HepG2 (cell line): ENCODE measurements around the gene STK32B. TPM values are rescaled to one million over a fixed set of nuclear protein-coding genes. Genes with fewer than 3 reads are reported as not detected.

Experiments
- ATAC-seq: fragments of 200-7000 bp; cut with Tn5 transposase; 3 replicates; pipeline ENCODE4 v1.9.1; 2020; ENCODE audit warnings: mild to moderate bottlenecking, moderate library complexity
- BruUV-seq: library from RNA; stranded (reverse); fragments of 400-500 nt; replicated peaks from 2 replicates; lab custom pipeline; 2021; lab: Mats Ljungman, UMichigan
- CTCF ChIA-PET: fragments of 300-600 bp; formaldehyde crosslinking; extraction: SDS; loops from one replicate; lab custom pipeline; 2021; ENCODE audit warnings: low total read pairs, inconsistent platforms, low intra/inter-chr PET ratio; lab: Yijun Ruan, JAX
- POLR2A ChIA-PET: fragments of 350-600 bp; sonication (Branson Sonifier 250); formaldehyde crosslinking; loops from one replicate; lab custom pipeline; 2020; ENCODE audit warnings: antibody characterized with exemption, inconsistent platforms; lab: Yijun Ruan, JAX
- DNase-seq: peaks from one replicate; pipeline ENCODE4 v3.0.0-alpha.2; 2015; ENCODE audit warnings: low spot score
- FAIRE-seq: peaks from 3 replicates; lab custom pipeline; 2011; peaks lifted over from hg19 to GRCh38; lab: Jason Lieb, UNC
- H2AFZ ChIP-seq: one replicate; pipeline ENCODE4 v1.6.1; 2011; ENCODE audit warnings: low read length, inconsistent platforms
- H3K27ac ChIP-seq: fragments of 300-600 bp; 3 replicates; pipeline ENCODE4 v1.8.0; 2011; ENCODE audit warnings: mixed run types, mild to moderate bottlenecking, mixed read lengths, low read length, inconsistent platforms; ENCODE audit not compliant: insufficient read depth; ENCODE audit errors: extremely low read length
- H3K27me3 ChIP-seq, 2 experiments: fragments of 200-600 bp in 1 of 2; 2 replicates in 1 of 2; 3 replicates in 1 of 2; pipeline versions ENCODE4 v1.6.0 to v1.8.0; 2011; ENCODE audit warnings: low read length in 2 of 2, mild to moderate bottlenecking in 2 of 2, moderate library complexity in 2 of 2, inconsistent platforms in 1 of 2; ENCODE audit not compliant: insufficient read depth in 2 of 2, control insufficient read depth in 1 of 2
- H3K36me3 ChIP-seq, 2 experiments: fragments of 200-600 bp in 1 of 2; replicated peaks in 1 of 2; 2 replicates in 1 of 2; 3 replicates in 1 of 2; pipeline versions ENCODE4 v1.5.1 to v1.8.0; 2011; ENCODE audit warnings: low read length in 2 of 2, inconsistent platforms in 1 of 2; ENCODE audit not compliant: insufficient read depth in 2 of 2, control insufficient read depth in 1 of 2
- H3K4me1 ChIP-seq: 2 replicates; pipeline ENCODE4 v1.5.1; 2012; ENCODE audit warnings: low read length, inconsistent platforms; ENCODE audit not compliant: insufficient read depth
- H3K4me2 ChIP-seq: 2 replicates; pipeline ENCODE4 v1.6.0; 2011; ENCODE audit warnings: low read depth, low read length, inconsistent platforms
- H3K4me3 ChIP-seq, 3 experiments: fragments of 200-600 bp in 1 of 3; sonication (generic), shearing (Covaris generic) in 1 of 3; replicated peaks in 1 of 3; 2 replicates each; pipeline ENCODE4 v1.5.1; 2011 to 2016; ENCODE audit warnings: low read length in 3 of 3, inconsistent platforms in 2 of 3, low read depth in 2 of 3, mild to moderate bottlenecking in 2 of 3, control low read depth in 1 of 3, mixed read lengths in 1 of 3; ENCODE audit not compliant: insufficient read depth in 1 of 3
- H3K79me2 ChIP-seq: one replicate; pipeline ENCODE4 v1.6.1; 2011; ENCODE audit warnings: low read length, inconsistent platforms; ENCODE audit not compliant: insufficient read depth
- H3K9ac ChIP-seq: 2 replicates; pipeline ENCODE4 v1.6.0; 2011; ENCODE audit warnings: mild to moderate bottlenecking, low read depth, low read length, inconsistent platforms; ENCODE audit not compliant: insufficient read depth
- H3K9me3 ChIP-seq: 2 replicates; pipeline ENCODE4 v1.5.1; 2012; ENCODE audit warnings: mild to moderate bottlenecking, low read length
- H4K20me1 ChIP-seq: 2 replicates; pipeline ENCODE4 v1.6.0; 2011; ENCODE audit warnings: inconsistent platforms, mild to moderate bottlenecking, low read length, moderate library complexity; ENCODE audit not compliant: insufficient read depth
- CHCHD3 ChIP-seq: sonication (generic); formaldehyde crosslinking; IDR thresholded peaks from 2 replicates; pipeline ENCODE4 v1.8.0; 2022; ENCODE audit warnings: mild to moderate bottlenecking, missing genetic modification reagents, moderate library complexity
- CREB3 ChIP-seq: sonication (generic); formaldehyde crosslinking; IDR thresholded peaks from 2 replicates; pipeline ENCODE4 v1.5.0; 2020; ENCODE audit warnings: missing genetic modification reagents
- FOXM1 ChIP-seq: sonication (generic); formaldehyde crosslinking; IDR thresholded peaks from 2 replicates; pipeline ENCODE4 v1.5.0; 2020; ENCODE audit warnings: missing genetic modification reagents
- HBP1 ChIP-seq: IDR thresholded peaks from 2 replicates; pipeline ENCODE4 v1.6.1; 2016; ENCODE audit warnings: low read depth, control low read depth
- JUNB ChIP-seq: sonication (generic); formaldehyde crosslinking; IDR thresholded peaks from 2 replicates; pipeline ENCODE4 v1.8.0; 2022; ENCODE audit warnings: missing genetic modification reagents, mild to moderate bottlenecking, borderline replicate concordance
- KDM1A ChIP-seq: IDR thresholded peaks from 2 replicates; pipeline ENCODE4 v1.6.1; 2016; ENCODE audit warnings: missing compliant biosample characterization
- NFE2L1 ChIP-seq: sonication (generic); formaldehyde crosslinking; IDR thresholded peaks from 2 replicates; pipeline ENCODE4 v1.4.0; 2020; ENCODE audit warnings: missing genetic modification reagents, mild to moderate bottlenecking, borderline replicate concordance
- RELA ChIP-seq: sonication (generic); formaldehyde crosslinking; IDR thresholded peaks from 2 replicates; pipeline ENCODE4 v1.4.0; 2020; ENCODE audit warnings: missing genetic modification reagents
- RXRB ChIP-seq: IDR thresholded peaks from 2 replicates; pipeline ENCODE4 v1.6.1; 2016; ENCODE audit warnings: borderline replicate concordance, missing genetic modification reagents, missing compliant biosample characterization
- SNRNP70 ChIP-seq: fragments of 200-400 bp; formaldehyde crosslinking; IDR thresholded peaks from 2 replicates; pipeline ENCODE4 v1.6.1; 2017; ENCODE audit warnings: mild to moderate bottlenecking, low read depth, low read length, moderate library complexity
- TEF ChIP-seq: sonication (generic); formaldehyde crosslinking; IDR thresholded peaks from 2 replicates; pipeline ENCODE4 v1.5.0; 2020; ENCODE audit warnings: missing genetic modification reagents
- ZBTB43 ChIP-seq: sonication (generic); formaldehyde crosslinking; conservative IDR thresholded peaks from 2 replicates; pipeline ENCODE4 v1.4.0; 2020; ENCODE audit warnings: missing genetic modification reagents
- ZNF121 ChIP-seq: sonication (generic); formaldehyde crosslinking; IDR thresholded peaks from 2 replicates; pipeline ENCODE4 v1.5.0; 2020; ENCODE audit warnings: mild to moderate bottlenecking, missing genetic modification reagents
- ZUFSP ChIP-seq: sonication (generic); formaldehyde crosslinking; IDR thresholded peaks from 2 replicates; pipeline ENCODE4 v1.9.0; 2021; ENCODE audit warnings: missing genetic modification reagents, mild to moderate bottlenecking, borderline replicate concordance
- WGBS: methylation state at CpG from one replicate; pipeline ENCODE4 v1.1.6; 2017; ENCODE audit warnings: low lambda C conversion rate; 5-methylcytosine and 5-hydroxymethylcytosine counted together
- in situ Hi-C: cut with HindIII; loops from 2 replicates; pipeline ENCODE4 v1.10.0; 2017; ENCODE audit warnings: low pct_unique_long_range_greater_than_20kb; ENCODE audit not compliant: extremely low pct_ligation_motif_present
- intact Hi-C: fragments of 100-400 bp; cut with micrococcal nuclease; formaldehyde crosslinking; loops from one replicate; pipeline ENCODE4 v1.10.0; 2022; ENCODE audit not compliant: unreplicated experiment
- polyA plus RNA-seq, 8 experiments: library from polyadenylated mRNA; depleted of rRNA in 3 of 8; stranded (reverse) in 7 of 8; unstranded in 1 of 8; fragments of >200 nt; fragmentation: Illumina TruSeq in 4 of 8; extraction: Trizol in 4 of 8; gene quantifications; 2 replicates each; pipeline versions ENCODE4 v1.2.1 to v1.2.3, GENCODE V29; 2011 to 2016; ENCODE audit warnings: low read depth in 4 of 8, missing spikeins in 1 of 8, mixed read lengths in 1 of 8; ENCODE audit not compliant: insufficient read depth in 1 of 8
- total RNA-seq, 5 experiments: library from RNA; depleted of rRNA; stranded (reverse); fragments of >200 nt; fragmentation: Illumina TruSeq; extraction: Trizol; gene quantifications; 2 replicates each; pipeline ENCODE4 v1.2.3, GENCODE V29; 2016; ENCODE audit warnings: low read depth in 1 of 5

STK32B gene
- total and polyA plus RNA-seq, 2 of the 13 experiments (the other 11 are each of a cell fraction or from before 2014, with no cell fraction given), result not detected

GRCh38 chr4:5278213-5278612 lies 226.9 kb downstream of the STK32B start:
- H3K27me3 ChIP-seq, result no peaks in the 10 kb centered on the region
- H3K36me3 ChIP-seq, result no peaks in the 10 kb centered on the region
- no peak for TF ChIP-seq NFE2L1
- TF ChIP-seq ZBTB43 (CRISPR knock-in tag), result no peak
- no peak for TF ChIP-seq RELA (CRISPR knock-in tag)
- TF ChIP-seq JUNB (CRISPR knock-in tag), result no peak
- TF ChIP-seq CREB3, result no peak
- no peak for TF ChIP-seq ZUFSP (CRISPR knock-in tag)
- no peak for TF ChIP-seq TEF
- TF ChIP-seq ZNF121 (CRISPR knock-in tag), result no peak
- no peak for TF ChIP-seq RXRB (CRISPR knock-in tag)
- no peak for TF ChIP-seq HBP1 (CRISPR knock-in tag)
- no peak for TF ChIP-seq CHCHD3 (CRISPR knock-in tag)
- no peak for TF ChIP-seq KDM1A (CRISPR knock-in tag)
- no peak for TF ChIP-seq SNRNP70
- TF ChIP-seq FOXM1, result no peak
- TF ChIP-seq, all 625 proteins: peak for 0
- ATAC-seq (no peak), DNase-seq (no peak), FAIRE-seq (no peak)
- ChIA-PET POLR2A (no interaction called here), CTCF (no interaction called here)
- 54% methylated on average over 4 of the region's 4 CpGs for WGBS
- Histone ChIP-seq H3K79me2 (no peaks in the 10 kb centered on the region), H3K4me2 (no peak overlapping the region), H3K9me3 (no peaks in the 10 kb centered on the region), H3K9ac (no peak overlapping the region), H3K27ac (no peak overlapping the region), H2AFZ (no peak overlapping the region), H3K4me1 (peaks cover 20% of the 10 kb centered on the region), H4K20me1 (no peaks in the 10 kb centered on the region), H3K4me3 (no peak overlapping the region)
- intact Hi-C loops (no loop called here), in situ Hi-C loops (no loop called here)
- no TSS peak for BruUV-seq
